AG08395 (cell line): ENCODE measurements around the gene SNRPD3.
"Not testable (repeated sequence)": the region's sequence is repeated elsewhere in the genome, so short reads cannot be mapped to it uniquely, and the experiment has no call there.

Experiments
- DNase-seq: peaks from one replicate; pipeline ENCODE4 v3.0.0; 2012; ENCODE audit warnings: mixed read lengths, low spot score

The SNRPD3 gene

GRCh38 chr22:24555165-24556039, at the start of gene SNRPD3:
Gene SNRPD3 (plus strand): TSS chr22:24555999. CDS start chr22:24557675, 1,676 bp downstream.
- peak; percentile 100 for DNase-seq

- DNase-seq = peak; percentile 31
Measured at GRCh38 chr22:24506802-24507438, 48.9 kb upstream of the SNRPD3 start.

- DNase-seq = no peak
Measured at GRCh38 chr22:24507716-24508115, 48.1 kb upstream of the SNRPD3 start.

GRCh38 chr22:24510637-24511625, 44.9 kb upstream of the SNRPD3 start:
- DNase-seq = peak; percentile 59

DNA sequence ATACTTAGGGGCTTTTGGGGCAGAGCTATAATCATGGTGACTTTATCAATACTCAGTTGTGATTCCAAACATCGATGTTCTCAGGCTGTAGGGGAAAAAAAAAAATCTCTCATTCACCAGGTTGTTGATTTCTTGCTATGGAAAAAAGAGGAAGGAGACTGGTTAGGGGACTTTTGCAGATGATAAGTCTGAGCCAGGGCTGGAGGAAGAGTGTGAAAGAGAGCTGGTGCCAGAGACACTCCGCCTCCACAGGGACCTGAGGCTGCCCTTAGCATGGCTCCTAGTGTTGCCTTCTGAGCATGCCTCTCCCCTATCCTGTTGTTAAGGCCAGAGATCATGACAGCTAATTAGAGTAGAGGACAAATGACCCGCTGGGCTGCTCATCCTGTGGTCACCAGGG, 43.8 kb upstream of the SNRPD3 start:
- DNase-seq = no peak

DNA sequence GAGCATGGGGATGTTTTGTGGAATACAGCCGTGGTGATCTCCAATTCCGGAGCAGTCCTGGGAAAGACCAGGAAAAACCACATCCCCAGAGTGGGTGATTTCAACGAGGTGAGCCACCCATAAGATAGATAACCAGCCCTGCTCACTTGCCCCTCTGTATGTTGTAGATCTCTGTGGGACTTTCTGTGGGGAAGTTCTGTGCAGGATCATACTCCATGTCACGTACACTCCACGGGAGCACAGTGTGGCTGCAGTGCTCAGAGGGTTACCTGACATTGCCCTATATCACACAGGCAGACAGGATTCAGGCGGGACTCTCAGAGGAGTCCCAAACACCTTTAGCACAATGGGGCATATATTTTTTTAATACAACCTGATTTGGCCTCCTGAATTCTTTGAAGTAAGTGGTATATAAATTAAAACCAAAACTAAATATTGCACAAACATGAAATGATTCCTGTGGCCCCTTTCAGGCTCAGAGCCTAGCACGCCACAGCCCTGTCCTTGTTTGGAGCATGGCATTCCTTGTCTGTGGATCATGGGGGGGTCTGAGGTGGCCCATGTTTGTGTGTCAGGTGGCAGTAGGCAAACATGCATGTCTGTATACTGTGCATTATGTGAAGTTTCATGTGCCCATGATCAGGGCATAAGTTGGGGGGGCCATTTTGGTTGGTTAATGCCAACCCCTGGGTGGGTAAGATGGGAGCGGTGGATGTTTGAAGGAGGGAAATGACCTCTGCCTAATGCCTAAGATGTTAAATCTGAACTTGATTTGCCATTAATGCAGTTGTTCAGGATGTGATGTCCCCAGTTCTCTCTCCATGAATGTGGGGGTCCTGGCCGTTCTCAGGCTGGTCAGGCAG, 42.2 kb upstream of the SNRPD3 start:
- DNase-seq = no peak

DNA sequence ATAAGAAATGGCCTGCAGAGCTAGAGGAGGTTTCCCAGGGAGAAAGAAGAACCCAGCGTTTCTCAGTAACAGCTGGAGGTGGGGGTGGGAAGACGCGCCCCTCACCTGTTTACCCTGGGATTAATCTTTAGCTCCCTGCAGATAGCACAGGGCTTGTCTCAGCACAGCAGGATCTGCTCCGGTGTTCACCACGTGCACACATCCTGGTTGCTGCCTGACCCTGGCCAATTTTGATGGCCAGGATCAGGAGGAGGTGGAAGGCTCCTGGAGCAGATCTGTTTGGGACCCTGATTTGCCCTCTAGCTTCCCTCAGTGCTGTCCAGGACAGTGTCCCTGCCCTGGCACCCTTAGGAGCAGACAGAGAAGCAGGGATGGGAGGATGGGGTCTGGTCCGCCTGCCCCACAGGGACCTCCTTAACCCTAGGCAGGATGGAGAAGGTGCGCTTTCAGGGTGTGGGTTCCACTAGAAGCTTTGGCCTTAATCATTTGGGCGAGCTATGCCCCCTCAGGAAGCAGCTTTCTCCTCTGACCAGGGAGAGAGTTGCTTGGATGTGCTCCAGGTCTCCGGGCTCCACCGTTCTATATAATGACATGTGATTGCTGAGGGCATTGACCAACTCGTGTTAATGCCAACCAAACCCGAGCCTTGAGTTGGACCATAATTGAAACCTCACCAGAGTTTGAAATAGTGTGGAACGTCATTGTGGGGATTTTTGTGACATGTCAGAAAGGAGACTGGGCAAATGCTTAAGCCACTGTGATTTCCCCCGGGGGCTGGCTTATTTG, 41.4 kb upstream of the SNRPD3 start:
- no peak for DNase-seq

DNA sequence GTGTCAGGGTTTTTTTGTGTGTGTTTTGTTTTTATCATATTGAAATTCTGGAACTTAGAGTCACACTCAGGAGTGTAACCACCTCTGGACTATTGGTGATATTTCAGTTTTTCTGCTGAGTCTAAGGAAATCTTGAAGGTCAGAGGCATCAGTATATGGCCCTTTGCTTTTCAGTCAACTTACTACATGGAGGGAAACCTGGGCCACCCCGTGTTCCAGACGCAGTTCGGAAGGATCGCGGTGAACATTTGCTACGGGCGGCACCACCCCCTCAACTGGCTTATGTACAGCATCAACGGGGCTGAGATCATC, 40.8 kb upstream of the SNRPD3 start:
- no peak for DNase-seq

DNA sequence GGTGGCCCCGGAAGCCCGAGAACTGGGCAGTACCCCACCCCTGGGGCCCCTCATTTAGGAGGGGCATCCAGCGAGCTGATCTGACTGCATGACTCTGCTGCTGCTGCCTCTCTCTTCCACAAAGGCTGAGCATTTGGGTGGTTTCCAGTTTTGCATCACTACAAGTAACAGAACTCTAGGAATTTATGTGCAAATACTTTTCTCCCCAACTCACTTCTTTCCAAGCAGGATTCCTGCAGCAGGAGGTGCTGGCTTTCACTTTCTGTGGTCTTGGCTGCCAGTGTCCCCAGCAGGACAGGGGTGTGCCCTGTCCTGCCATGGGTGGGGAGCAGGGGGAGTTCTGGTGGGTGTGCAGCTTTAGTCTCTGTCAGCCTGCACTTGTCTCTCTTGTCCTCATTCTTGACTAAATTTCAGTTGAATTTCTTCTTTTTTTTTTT, 39.5 kb upstream of the SNRPD3 start:
- peak; percentile 91 for DNase-seq

DNA sequence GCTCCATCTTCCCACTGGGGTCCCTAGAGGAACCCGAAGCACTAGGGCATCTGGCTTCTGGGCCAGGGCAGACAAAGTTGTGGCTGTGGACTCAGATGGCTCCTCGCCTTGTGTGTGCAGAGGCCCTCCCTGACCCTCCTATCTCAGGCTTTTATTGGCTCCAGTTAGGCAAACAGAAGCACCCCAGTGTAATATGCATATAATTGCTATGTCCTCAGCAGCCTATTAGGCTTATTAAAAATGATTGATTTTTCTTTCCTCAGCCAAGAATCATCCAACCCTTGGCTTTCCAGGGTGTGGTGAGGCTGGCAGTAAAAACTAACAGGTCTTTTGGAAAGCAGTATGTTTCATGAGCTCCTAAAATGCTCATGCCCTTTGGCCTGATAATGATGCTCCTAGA, 38.4 kb upstream of the SNRPD3 start:
- no peak for DNase-seq

- DNase-seq = no peak
Measured at GRCh38 chr22:24518228-24518627, 37.6 kb upstream of the SNRPD3 start.

- DNase-seq = no peak
Measured at GRCh38 chr22:24518771-24519485, 36.9 kb upstream of the SNRPD3 start.

DNA sequence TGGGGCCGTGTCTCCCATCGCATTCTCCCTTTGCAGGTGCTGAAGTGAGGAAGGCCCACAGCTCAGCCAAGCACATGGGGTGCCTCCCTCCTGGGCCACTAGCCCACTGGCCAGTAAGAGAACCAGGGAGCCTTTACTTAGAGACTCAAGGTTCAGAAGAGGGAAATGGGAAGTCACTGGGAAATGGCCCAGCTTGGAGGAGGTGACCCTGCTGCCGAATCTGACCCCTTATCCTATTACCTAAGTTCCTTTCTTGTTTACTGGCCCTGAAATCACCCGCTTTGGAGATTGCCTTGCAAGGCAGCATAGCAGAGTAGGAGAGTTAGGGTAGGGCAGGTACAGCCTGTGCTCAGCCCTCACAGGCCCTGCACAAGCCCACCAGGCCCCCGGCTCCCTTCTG, 36.3 kb upstream of the SNRPD3 start:
- no peak for DNase-seq

DNA sequence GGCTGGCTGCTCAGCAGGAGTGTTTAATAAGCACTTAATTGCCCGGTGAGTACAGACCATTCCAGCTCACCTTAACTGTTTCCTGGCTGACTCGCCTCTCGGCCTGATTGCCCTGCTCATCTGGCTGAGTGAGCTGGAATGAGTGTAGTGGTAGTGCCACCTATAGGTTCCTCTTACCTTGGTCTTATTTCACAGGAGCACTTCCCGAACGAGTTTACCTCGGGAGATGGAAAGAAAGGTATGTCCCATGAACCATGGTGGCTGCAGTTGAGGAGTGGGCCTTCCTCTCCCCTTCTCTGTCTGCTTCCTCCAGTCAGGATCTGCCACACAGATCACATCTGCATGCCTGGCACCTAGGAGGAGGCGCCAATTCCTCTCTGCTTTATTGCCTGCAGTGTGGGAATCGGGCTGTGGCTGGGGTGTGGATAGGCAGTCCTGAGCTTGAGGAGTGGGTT, 34.0 kb upstream of the SNRPD3 start:
- peak; percentile 43 for DNase-seq

DNA sequence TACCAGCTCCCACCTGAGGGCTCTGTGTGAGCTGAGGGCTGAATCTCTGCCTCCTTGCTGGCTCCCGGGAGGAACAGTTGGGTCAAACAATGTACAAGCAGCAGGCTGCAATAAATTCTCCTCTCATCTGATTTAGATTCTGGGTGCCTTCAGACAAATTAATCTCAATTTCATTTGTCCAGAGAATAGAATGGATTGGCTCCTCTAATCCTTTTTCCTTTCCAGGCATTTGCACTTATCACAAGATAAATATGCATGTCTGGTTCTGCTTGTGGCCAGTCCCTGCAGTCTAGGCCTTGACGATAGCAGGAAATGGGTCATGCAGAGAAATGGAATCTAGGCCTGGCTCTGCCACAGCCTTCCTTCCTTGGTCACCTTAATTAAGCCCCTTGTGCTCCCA, 31.9 kb upstream of the SNRPD3 start:
- peak; percentile 62 for DNase-seq

DNA sequence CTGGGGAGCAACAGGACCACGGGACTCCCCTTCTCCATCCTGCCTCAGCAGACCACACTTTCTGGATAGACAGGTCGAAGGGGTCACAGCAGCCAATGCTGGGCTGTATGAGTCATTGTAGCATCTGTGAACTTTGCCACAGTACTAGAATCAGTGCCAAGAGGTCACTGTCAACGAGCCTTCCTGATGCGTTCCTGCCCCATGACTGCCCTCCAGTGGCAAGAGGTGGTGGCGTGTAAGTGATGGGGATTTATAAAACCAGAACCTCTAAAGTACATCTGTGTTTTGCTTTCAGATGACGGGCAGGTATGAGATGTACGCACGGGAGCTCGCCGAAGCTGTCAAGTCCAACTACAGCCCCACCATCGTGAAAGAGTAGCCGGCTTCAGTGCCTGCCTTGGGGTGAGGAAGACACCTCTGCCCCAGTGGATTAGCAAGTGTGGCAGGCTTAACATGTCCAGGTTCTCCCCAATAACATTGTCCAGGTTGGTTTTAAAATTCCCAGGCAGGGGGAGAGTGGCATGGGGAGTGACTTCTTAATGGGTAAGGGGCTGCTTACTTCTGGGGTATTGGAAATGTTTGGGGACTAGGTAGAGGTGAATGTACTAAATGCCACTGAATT, 30.3 kb upstream of the SNRPD3 start:
- DNase-seq = peak; percentile 88

DNA sequence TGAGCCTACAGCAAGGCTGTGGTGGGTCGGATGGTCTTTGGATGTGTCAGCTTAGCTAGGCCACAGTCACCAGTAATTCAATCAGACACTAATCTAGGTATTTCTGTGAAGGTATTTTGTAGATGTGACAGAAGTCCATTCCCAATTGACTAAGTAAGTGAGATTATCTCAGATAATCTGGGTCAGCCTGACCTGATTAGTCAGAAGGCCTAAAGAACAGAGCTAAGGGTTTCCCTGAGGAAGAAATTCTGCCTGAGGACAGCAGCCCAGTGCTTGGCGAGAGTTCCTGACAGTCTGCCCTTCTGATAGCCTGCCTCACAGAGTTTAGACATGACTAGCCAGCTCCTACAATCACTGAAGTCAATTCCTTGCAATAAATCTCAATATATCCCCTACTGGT, 29.6 kb upstream of the SNRPD3 start:
- no peak for DNase-seq

- no peak for DNase-seq
Measured at GRCh38 chr22:24529898-24530297, 25.9 kb upstream of the SNRPD3 start.

DNA sequence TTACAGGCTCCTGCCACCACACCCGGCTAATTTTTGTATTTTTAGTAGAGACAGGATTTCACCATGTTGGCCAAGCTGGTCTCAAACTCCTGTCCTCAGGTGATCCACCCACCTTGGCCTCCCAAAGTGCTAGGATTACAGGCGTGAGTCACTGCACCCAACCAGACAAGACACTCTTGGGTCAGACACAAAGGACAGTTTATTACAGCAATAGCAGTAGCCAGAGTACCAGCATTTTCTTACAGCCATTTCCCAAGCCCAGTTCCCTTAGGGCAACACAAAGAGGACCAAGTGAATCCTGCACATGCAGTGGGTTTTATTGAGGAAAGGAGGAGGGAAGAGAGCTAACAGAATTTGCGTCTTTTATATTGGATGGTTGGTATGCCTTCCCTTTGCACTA, 24.8 kb upstream of the SNRPD3 start:
- DNase-seq = not testable (repeated sequence)
